SK-N-SH (cell line): ENCODE measurements around the gene OSBPL6. TPM values are rescaled to one million over a fixed set of nuclear protein-coding genes. Genes with fewer than 3 reads are reported as not detected.

Experiments used
- CTCF ChIA-PET: fragments of 300-600, 350-600 bp; formaldehyde crosslinking; extraction: SDS; loops from one replicate; lab custom pipeline; 2021; lab: Yijun Ruan, JAX
- POLR2A ChIA-PET: fragments of 350-600 bp; sonication (Branson Sonifier 250); formaldehyde crosslinking; extraction: SDS; loops from one replicate; lab custom pipeline; 2020; ENCODE audit warnings: antibody characterized with exemption, inconsistent platforms; lab: Yijun Ruan, JAX
- DNase-seq: peaks from one replicate; pipeline ENCODE4 v3.0.0; 2012
- H2AFZ ChIP-seq: fragments of 200-600 bp; sonication (generic); 2 replicates; pipeline ENCODE4 v1.8.1; 2016; ENCODE audit warnings: antibody characterized with exemption, mild to moderate bottlenecking, low read depth
- H3F3A ChIP-seq: fragments of 200-600 bp; sonication (generic); replicated peaks from 2 replicates; pipeline ENCODE3; 2016; ENCODE audit warnings: antibody characterized with exemption, mild to moderate bottlenecking; ENCODE audit not compliant: insufficient read depth
- H3K27ac ChIP-seq, 2 experiments: fragments of 200-500 bp in 1 of 2; fragments of 200-600 bp in 1 of 2; sonication (Bioruptor generic) in 1 of 2; sonication (generic), shearing (Covaris generic) in 1 of 2; 2 replicates each; pipeline versions ENCODE4 v1.5.1 to v1.6.1; 2014 to 2016; ENCODE audit warnings: low read depth in 2 of 2, inconsistent platforms in 1 of 2, low read length in 1 of 2, mild to moderate bottlenecking in 1 of 2, mixed read lengths in 1 of 2
- H3K27me3 ChIP-seq: fragments of 200-600 bp; sonication (generic), shearing (Covaris generic); 2 replicates; pipeline ENCODE4 v1.6.1; 2016; ENCODE audit warnings: mixed run types; ENCODE audit not compliant: insufficient read depth
- H3K36me3 ChIP-seq, 2 experiments: fragments of 200-500 bp in 1 of 2; fragments of 200-600 bp in 1 of 2; sonication (Bioruptor generic) in 1 of 2; sonication (generic) in 1 of 2; replicated peaks in 1 of 2; 2 replicates each; pipeline versions ENCODE3 to v1.5.1; 2014 to 2016; ENCODE audit warnings: low read length in 1 of 2, mild to moderate bottlenecking in 1 of 2; ENCODE audit not compliant: insufficient read depth in 2 of 2, control insufficient read depth in 1 of 2
- H3K4me1 ChIP-seq, 2 experiments: fragments of 200-500 bp in 1 of 2; fragments of 200-600 bp in 1 of 2; sonication (Bioruptor generic) in 1 of 2; sonication (generic), shearing (Covaris generic) in 1 of 2; 2 replicates each; pipeline versions ENCODE4 v1.5.1 to v1.6.1; 2014 to 2016; ENCODE audit warnings: low read depth in 1 of 2, low read length in 1 of 2, mixed run types in 1 of 2; ENCODE audit not compliant: insufficient read depth in 2 of 2, control insufficient read depth in 1 of 2
- H3K4me2 ChIP-seq: fragments of 200-600 bp; sonication (generic), shearing (Covaris generic); 2 replicates; pipeline ENCODE4 v1.6.1; 2017; ENCODE audit warnings: mixed run types
- H3K4me3 ChIP-seq, 2 experiments: fragments of 200-500 bp in 1 of 2; fragments of 200-600 bp in 1 of 2; sonication (Bioruptor generic) in 1 of 2; sonication (generic), shearing (Covaris generic) in 1 of 2; 2 replicates each; pipeline versions ENCODE4 v1.5.1 to v1.8.1; 2014 to 2016; ENCODE audit warnings: low read depth in 2 of 2, inconsistent platforms in 1 of 2, low read length in 1 of 2, mild to moderate bottlenecking in 1 of 2, mixed read lengths in 1 of 2, moderate library complexity in 1 of 2
- H3K79me2 ChIP-seq: fragments of 200-600 bp; sonication (generic); 2 replicates; pipeline ENCODE4 v1.8.1; 2017; ENCODE audit warnings: mild to moderate bottlenecking; ENCODE audit not compliant: insufficient read depth
- H3K9ac ChIP-seq: fragments of 200-600 bp; sonication (generic); 2 replicates; pipeline ENCODE4 v1.6.1; 2017; ENCODE audit warnings: mixed run types
- H3K9me2 ChIP-seq: fragments of 200-600 bp; sonication (generic); 2 replicates; pipeline ENCODE4 v1.6.1; 2017; ENCODE audit warnings: mixed run types
- H3K9me3 ChIP-seq: fragments of 200-600 bp; sonication (generic); 2 replicates; pipeline ENCODE4 v1.6.1; 2017; ENCODE audit warnings: mixed run types, mild to moderate bottlenecking, moderate library complexity
- H4K20me1 ChIP-seq: fragments of 200-600 bp; sonication (generic); 2 replicates; pipeline ENCODE4 v1.6.1; 2017; ENCODE audit warnings: mild to moderate bottlenecking, mixed run types; ENCODE audit not compliant: insufficient read depth
- CHD2 ChIP-seq: fragments of 150-350 bp; IDR thresholded peaks from 2 replicates; pipeline ENCODE4 v1.6.1; 2018; ENCODE audit warnings: low read length; ENCODE audit not compliant: partially characterized antibody
- POLR2AphosphoS5 ChIP-seq: IDR thresholded peaks from 2 replicates; pipeline ENCODE4 v1.6.1; 2012; ENCODE audit warnings: low read depth, low read length
- RCOR1 ChIP-seq: fragments of 150-350 bp; IDR thresholded peaks from 2 replicates; pipeline ENCODE4 v1.6.1; 2017; ENCODE audit warnings: antibody characterized with exemption, low read length
- RXRA ChIP-seq: IDR thresholded peaks from 2 replicates; pipeline ENCODE4 v1.4.0; 2012; ENCODE audit warnings: low read depth, mild to moderate bottlenecking, borderline replicate concordance
- TAF1 ChIP-seq: IDR thresholded peaks from 2 replicates; pipeline ENCODE4 v1.6.1; 2012; ENCODE audit warnings: low read depth, mild to moderate bottlenecking, low read length, moderate library complexity, borderline replicate concordance
- WGBS: methylation state at CpG from one replicate; pipeline ENCODE4 v1.1.6; 2017; ENCODE audit warnings: low lambda C conversion rate; 5-methylcytosine and 5-hydroxymethylcytosine counted together
- polyA plus RNA-seq, 3 experiments: library from polyadenylated mRNA; depleted of rRNA; stranded (reverse); fragments of >200 nt; gene quantifications; 2 replicates each; pipeline ENCODE4 v1.2.3, GENCODE V29; 2012
- TF ChIP-seq, protein P1 (sequence below): IDR thresholded peaks from 2 replicates; pipeline ENCODE4 v1.4.0; 2012; ENCODE audit warnings: low read depth, borderline replicate concordance
- TF ChIP-seq, protein P2 (sequence below): fragments of 150-350 bp; IDR thresholded peaks from 2 replicates; pipeline ENCODE4 v1.6.1; 2016; ENCODE audit warnings: mild to moderate bottlenecking, low read depth, low read length
- TF ChIP-seq, protein P3 (sequence below): IDR thresholded peaks from 2 replicates; pipeline ENCODE4; 2012

Gene OSBPL6
- polyA plus RNA-seq, 1 of the 3 experiments (the other 2 are of a cell fraction): 2.7 TPM

DNA sequence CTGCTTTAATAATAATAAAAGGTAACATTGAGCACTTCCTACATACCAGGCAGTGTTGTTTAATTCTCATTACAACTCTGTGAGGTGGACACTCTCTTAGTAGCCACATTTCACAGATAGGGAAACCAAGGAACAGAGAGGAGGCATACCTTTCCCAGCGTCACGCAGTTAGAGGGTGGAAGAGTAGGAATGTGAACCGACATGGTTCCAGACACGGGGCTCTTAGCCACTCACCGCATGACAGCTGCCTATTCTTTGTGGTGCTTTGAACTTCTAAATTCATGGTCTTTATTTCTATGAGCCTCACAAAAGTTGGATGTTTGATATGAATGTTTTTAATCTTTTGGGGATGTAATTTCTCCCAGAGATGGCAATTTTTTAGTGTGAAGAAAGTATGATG, 76.0 kb downstream of the OSBPL6 start:
- no peaks in the 10 kb centered on the region for H3K9me3 ChIP-seq
- ChIA-PET POLR2A (no interaction called here), CTCF (interaction anchor here (1.0 to 1.1 kb wide), 3 partner anchors 10 to 138 kb away, joined by 3 to 4 read pairs (median 3); no protein-coding TSS in a partner anchor)
- no peak overlapping the region for H3K4me2 ChIP-seq
- no peak for TF ChIP-seq POLR2AphosphoS5
- TF ChIP-seq RXRA: no peak
- TF ChIP-seq RCOR1: no peak
- TF ChIP-seq, protein P1, sequence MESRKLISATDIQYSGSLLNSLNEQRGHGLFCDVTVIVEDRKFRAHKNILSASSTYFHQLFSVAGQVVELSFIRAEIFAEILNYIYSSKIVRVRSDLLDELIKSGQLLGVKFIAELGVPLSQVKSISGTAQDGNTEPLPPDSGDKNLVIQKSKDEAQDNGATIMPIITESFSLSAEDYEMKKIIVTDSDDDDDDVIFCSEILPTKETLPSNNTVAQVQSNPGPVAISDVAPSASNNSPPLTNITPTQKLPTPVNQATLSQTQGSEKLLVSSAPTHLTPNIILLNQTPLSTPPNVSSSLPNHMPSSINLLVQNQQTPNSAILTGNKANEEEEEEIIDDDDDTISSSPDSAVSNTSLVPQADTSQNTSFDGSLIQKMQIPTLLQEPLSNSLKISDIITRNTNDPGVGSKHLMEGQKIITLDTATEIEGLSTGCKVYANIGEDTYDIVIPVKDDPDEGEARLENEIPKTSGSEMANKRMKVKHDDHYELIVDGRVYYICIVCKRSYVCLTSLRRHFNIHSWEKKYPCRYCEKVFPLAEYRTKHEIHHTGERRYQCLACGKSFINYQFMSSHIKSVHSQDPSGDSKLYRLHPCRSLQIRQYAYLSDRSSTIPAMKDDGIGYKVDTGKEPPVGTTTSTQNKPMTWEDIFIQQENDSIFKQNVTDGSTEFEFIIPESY: no peak
- TF ChIP-seq, protein P2, sequence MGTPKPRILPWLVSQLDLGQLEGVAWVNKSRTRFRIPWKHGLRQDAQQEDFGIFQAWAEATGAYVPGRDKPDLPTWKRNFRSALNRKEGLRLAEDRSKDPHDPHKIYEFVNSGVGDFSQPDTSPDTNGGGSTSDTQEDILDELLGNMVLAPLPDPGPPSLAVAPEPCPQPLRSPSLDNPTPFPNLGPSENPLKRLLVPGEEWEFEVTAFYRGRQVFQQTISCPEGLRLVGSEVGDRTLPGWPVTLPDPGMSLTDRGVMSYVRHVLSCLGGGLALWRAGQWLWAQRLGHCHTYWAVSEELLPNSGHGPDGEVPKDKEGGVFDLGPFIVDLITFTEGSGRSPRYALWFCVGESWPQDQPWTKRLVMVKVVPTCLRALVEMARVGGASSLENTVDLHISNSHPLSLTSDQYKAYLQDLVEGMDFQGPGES: no peak
- no peak for TF ChIP-seq CHD2
- H3K9ac ChIP-seq: no peak overlapping the region
- H3F3A ChIP-seq: no peaks in the 10 kb centered on the region
- H3K27ac ChIP-seq: no peak overlapping the region
- H3K27me3 ChIP-seq: no peaks in the 10 kb centered on the region
- no peak overlapping the region for H3K4me3 ChIP-seq
- peaks cover 3 to 4% of the 10 kb centered on the region in 2 experiments; a peak in 2 of 4 replicates for H3K4me1 ChIP-seq
- no peaks in the 10 kb centered on the region for H3K9me2 ChIP-seq
- H4K20me1 ChIP-seq: no peaks in the 10 kb centered on the region
- no peaks in the 10 kb centered on the region for H3K36me3 ChIP-seq
- DNase-seq: no peak
- 95% methylated on average over 5 of the region's 5 CpGs for WGBS
- no peaks in the 10 kb centered on the region for H3K79me2 ChIP-seq
- H2AFZ ChIP-seq: no peak overlapping the region

DNA sequence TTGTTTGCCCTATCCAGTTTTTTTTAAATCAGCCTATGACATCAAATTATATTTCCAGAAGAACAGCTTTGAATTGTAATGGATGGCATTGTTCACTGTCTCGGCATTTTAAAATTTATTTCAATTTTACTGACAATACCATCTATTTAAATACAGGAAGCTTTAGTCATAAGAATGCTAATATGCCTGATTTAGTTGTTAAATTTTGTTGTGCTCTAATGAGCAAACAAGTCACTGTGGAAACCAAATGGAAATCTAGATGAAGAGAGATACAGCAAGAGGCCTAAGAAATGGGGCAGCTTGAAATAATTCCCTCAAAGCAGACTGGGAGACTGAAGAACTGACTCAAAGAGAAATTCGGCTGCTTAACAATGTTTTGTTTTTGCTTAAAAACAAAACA, 76.8 kb downstream of the OSBPL6 start:
- Histone ChIP-seq H3K79me2 (no peaks in the 10 kb centered on the region), H2AFZ (no peak overlapping the region)
- TF ChIP-seq, protein P3, sequence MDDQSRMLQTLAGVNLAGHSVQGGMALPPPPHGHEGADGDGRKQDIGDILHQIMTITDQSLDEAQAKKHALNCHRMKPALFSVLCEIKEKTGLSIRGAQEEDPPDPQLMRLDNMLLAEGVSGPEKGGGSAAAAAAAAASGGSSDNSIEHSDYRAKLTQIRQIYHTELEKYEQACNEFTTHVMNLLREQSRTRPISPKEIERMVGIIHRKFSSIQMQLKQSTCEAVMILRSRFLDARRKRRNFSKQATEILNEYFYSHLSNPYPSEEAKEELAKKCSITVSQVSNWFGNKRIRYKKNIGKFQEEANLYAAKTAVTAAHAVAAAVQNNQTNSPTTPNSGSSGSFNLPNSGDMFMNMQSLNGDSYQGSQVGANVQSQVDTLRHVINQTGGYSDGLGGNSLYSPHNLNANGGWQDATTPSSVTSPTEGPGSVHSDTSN: no peak
- no peak for TF ChIP-seq TAF1
- TF ChIP-seq, all 33 proteins: peak for 0
- ChIA-PET CTCF (interaction anchor here (0.5 to 1.1 kb wide), 4 partner anchors 9 to 139 kb away, joined by 3 to 4 read pairs (median 3); no protein-coding TSS in a partner anchor), POLR2A (interaction anchor here (1.3 kb wide), 1 partner anchor 142 kb away, joined by 3 read pairs; no protein-coding TSS in a partner anchor)
- Histone ChIP-seq H3K27ac (no peak overlapping the region), H3K9me2 (no peaks in the 10 kb centered on the region), H3K9ac (no peak overlapping the region), H4K20me1 (no peaks in the 10 kb centered on the region), H3K4me3 (no peak overlapping the region), H3K4me1 (peaks cover 3 to 4% of the 10 kb centered on the region in 2 experiments; a peak in 2 of 4 replicates), H3K36me3 (no peaks in the 10 kb centered on the region), H3K4me2 (no peak overlapping the region), H3F3A (no peaks in the 10 kb centered on the region), H3K27me3 (no peaks in the 10 kb centered on the region), H3K9me3 (no peaks in the 10 kb centered on the region)
- DNase-seq: no peak
- WGBS: 89% methylated on average over 2 of the region's 2 CpGs
